Liver (tissue), 3 donors: ENCODE results near the gene GBX2.

Experiments used
- ATF3 ChIP-seq: IDR thresholded peaks from 2 replicates; pipeline ENCODE4 v1.6.1; 2016; ENCODE audit warnings: antibody characterized with exemption
- CTCF ChIP-seq: fragments of 150-350 bp; IDR thresholded peaks from 2 replicates; pipeline ENCODE4 v1.5.1; 2017; ENCODE audit warnings: improper control_type of control experiment, low read depth, low read length; ENCODE audit not compliant: missing input control
- EGR1 ChIP-seq, 2 donors: IDR thresholded peaks; 2 replicates each; pipeline ENCODE4 v1.6.1; 2016 to 2018; ENCODE audit warnings: antibody characterized with exemption in 2 of 2, low read depth in 2 of 2
- FOXA1 ChIP-seq: IDR thresholded peaks from 2 replicates; pipeline ENCODE4 v1.6.1; 2016; ENCODE audit warnings: antibody characterized with exemption
- JUND ChIP-seq, 2 donors: IDR thresholded peaks; 2 replicates each; pipeline ENCODE4 v1.6.1; 2016; ENCODE audit warnings: antibody characterized with exemption in 2 of 2
- MAX ChIP-seq: IDR thresholded peaks from 2 replicates; pipeline ENCODE4 v1.6.1; 2016; ENCODE audit warnings: antibody characterized with exemption
- RAD21 ChIP-seq, 2 donors: IDR thresholded peaks; 2 replicates each; pipeline ENCODE4 v1.6.1; 2016; ENCODE audit warnings: antibody characterized with exemption in 2 of 2, mild to moderate bottlenecking in 2 of 2
- REST ChIP-seq: IDR thresholded peaks from 2 replicates; pipeline ENCODE4 v1.6.1; 2016; ENCODE audit warnings: antibody characterized with exemption, mild to moderate bottlenecking
- TAF1 ChIP-seq: conservative IDR thresholded peaks from 2 replicates; pipeline ENCODE4 v1.6.1; 2016; ENCODE audit warnings: antibody characterized with exemption, mild to moderate bottlenecking
- YY1 ChIP-seq: IDR thresholded peaks from 2 replicates; pipeline ENCODE4 v1.6.1; 2016; ENCODE audit warnings: antibody characterized with exemption, mild to moderate bottlenecking
- donor health status: healthy.
- donor health status: healthy.

- no peak for TF ChIP-seq CTCF
- no peak for TF ChIP-seq TAF1
- no peak for TF ChIP-seq EGR1 (IDR thresholded peaks at IDR 0.05; ENCODE audit: low read depth in 2 of 2)
- no peak for TF ChIP-seq REST
- TF ChIP-seq JUND (IDR thresholded peaks at IDR 0.05), result no peak
- no peak for TF ChIP-seq RAD21 (IDR thresholded peaks at IDR 0.05)
- TF ChIP-seq FOXA1, result no peak
- no peak for TF ChIP-seq MAX
- no peak for TF ChIP-seq YY1
- TF ChIP-seq ATF3, result no peak
Observed at GRCh38 chr2:236162031-236162845, 5.9 kb downstream of the GBX2 start.
